Effector memory CD4-positive, alpha-beta T cell (primary cell): ENCODE results near the gene IL17RD.

ENCODE experiments used
- DNase-seq, 3 donors: peaks; one replicate each; pipeline ENCODE4 v3.0.0-alpha.2; 2020
- H3K27ac ChIP-seq: 2 replicates; pipeline ENCODE4 v1.7.0; 2013; ENCODE audit warnings: mild to moderate bottlenecking, low read length, moderate library complexity; ENCODE audit not compliant: insufficient read depth, poor library complexity, severe bottlenecking
- H3K27me3 ChIP-seq: replicated peaks from 2 replicates; pipeline ENCODE4 v1.7.0; 2013; ENCODE audit warnings: mild to moderate bottlenecking, low read length; ENCODE audit not compliant: insufficient read depth, control insufficient read depth, poor library complexity, severe bottlenecking
- H3K36me3 ChIP-seq: 2 replicates; pipeline ENCODE4 v1.7.0; 2013; ENCODE audit warnings: mild to moderate bottlenecking, low read length, moderate library complexity; ENCODE audit not compliant: control insufficient read depth, insufficient read depth
- H3K4me1 ChIP-seq: 2 replicates; pipeline ENCODE4 v1.7.0; 2013; ENCODE audit warnings: low read length, mild to moderate bottlenecking; ENCODE audit not compliant: control insufficient read depth, insufficient read depth, poor library complexity, severe bottlenecking
- H3K4me3 ChIP-seq: 2 replicates; pipeline ENCODE4 v1.7.0; 2013; ENCODE audit warnings: low read length, low read depth, mild to moderate bottlenecking; ENCODE audit not compliant: insufficient read depth, poor library complexity, severe bottlenecking
- H3K9me3 ChIP-seq: 2 replicates; pipeline ENCODE4 v1.7.0; 2013; ENCODE audit warnings: mild to moderate bottlenecking, low read length, moderate library complexity; ENCODE audit not compliant: control insufficient read depth

The IL17RD gene

GRCh38 chr3:57150113-57150581, 15.0 kb downstream of the IL17RD start:
- no peaks in the 10 kb centered on the region for H3K27me3 ChIP-seq
- no peaks in the 10 kb centered on the region for H3K9me3 ChIP-seq
- H3K4me1 ChIP-seq = no peaks in the 10 kb centered on the region
- H3K27ac ChIP-seq = no peak overlapping the region
- DNase-seq = no peak
- no peak overlapping the region for H3K4me3 ChIP-seq
- no peaks in the 10 kb centered on the region for H3K36me3 ChIP-seq

GRCh38 chr3:57147071-57147470, 18.1 kb downstream of the IL17RD start:
- Histone ChIP-seq H3K4me3 (no peak overlapping the region), H3K4me1 (no peaks in the 10 kb centered on the region), H3K9me3 (no peaks in the 10 kb centered on the region), H3K27ac (no peak overlapping the region), H3K36me3 (no peaks in the 10 kb centered on the region), H3K27me3 (no peaks in the 10 kb centered on the region)
- no peak for DNase-seq

- Histone ChIP-seq H3K36me3 (no peaks in the 10 kb centered on the region), H3K27ac (no peak overlapping the region), H3K4me3 (no peak overlapping the region), H3K4me1 (no peaks in the 10 kb centered on the region), H3K9me3 (no peaks in the 10 kb centered on the region), H3K27me3 (no peaks in the 10 kb centered on the region)
- DNase-seq = no peak
Measured at GRCh38 chr3:57145852-57146251, 19.3 kb downstream of the IL17RD start.

GRCh38 chr3:57144952-57145351, 20.2 kb downstream of the IL17RD start:
- Histone ChIP-seq H3K36me3 (no peaks in the 10 kb centered on the region), H3K4me1 (no peaks in the 10 kb centered on the region)
- no peak for DNase-seq

GRCh38 chr3:57143886-57144459, 21.2 kb downstream of the IL17RD start:
- H3K4me3 ChIP-seq = no peak overlapping the region
- H3K27me3 ChIP-seq = no peaks in the 10 kb centered on the region
- H3K27ac ChIP-seq = no peak overlapping the region
- H3K4me1 ChIP-seq = no peaks in the 10 kb centered on the region
- H3K36me3 ChIP-seq = no peaks in the 10 kb centered on the region
- DNase-seq = no peak
- no peaks in the 10 kb centered on the region for H3K9me3 ChIP-seq

More at GRCh38 chr3:57144952-57145351, 20.2 kb downstream of the IL17RD start:
- Histone ChIP-seq H3K27ac (no peak overlapping the region), H3K9me3 (no peaks in the 10 kb centered on the region), H3K4me3 (no peak overlapping the region), H3K27me3 (no peaks in the 10 kb centered on the region)

- no peaks in the 10 kb centered on the region for H3K9me3 ChIP-seq
Measured at GRCh38 chr3:57142411-57142723, 22.8 kb downstream of the IL17RD start.

GRCh38 chr3:57141719-57142410, 23.3 kb downstream of the IL17RD start:
- H3K4me3 ChIP-seq = no peak overlapping the region
- no peak overlapping the region for H3K27ac ChIP-seq
- no peaks in the 10 kb centered on the region for H3K36me3 ChIP-seq
- H3K4me1 ChIP-seq = no peaks in the 10 kb centered on the region
- H3K9me3 ChIP-seq = no peaks in the 10 kb centered on the region
- no peak for DNase-seq
- no peaks in the 10 kb centered on the region for H3K27me3 ChIP-seq

More at GRCh38 chr3:57142411-57142723, 22.8 kb downstream of the IL17RD start:
- H3K4me1 ChIP-seq = no peaks in the 10 kb centered on the region
- no peaks in the 10 kb centered on the region for H3K27me3 ChIP-seq
- no peaks in the 10 kb centered on the region for H3K36me3 ChIP-seq
- H3K4me3 ChIP-seq = no peak overlapping the region
- no peak overlapping the region for H3K27ac ChIP-seq
- no peak for DNase-seq

GRCh38 chr3:57140894-57141293, 24.3 kb downstream of the IL17RD start:
- H3K27me3 ChIP-seq = no peaks in the 10 kb centered on the region
- no peaks in the 10 kb centered on the region for H3K4me1 ChIP-seq
- DNase-seq = no peak
- H3K36me3 ChIP-seq = no peaks in the 10 kb centered on the region
- H3K27ac ChIP-seq = no peak overlapping the region
- no peaks in the 10 kb centered on the region for H3K9me3 ChIP-seq
- H3K4me3 ChIP-seq = no peak overlapping the region

- no peaks in the 10 kb centered on the region for H3K27me3 ChIP-seq
- H3K27ac ChIP-seq = no peak overlapping the region
- H3K36me3 ChIP-seq = no peaks in the 10 kb centered on the region
- H3K9me3 ChIP-seq = no peaks in the 10 kb centered on the region
- no peak overlapping the region for H3K4me3 ChIP-seq
- DNase-seq = no peak
- H3K4me1 ChIP-seq = no peaks in the 10 kb centered on the region
Measured at GRCh38 chr3:57135964-57136719, 29.0 kb downstream of the IL17RD start.

GRCh38 chr3:57133157-57133556, 32.0 kb downstream of the IL17RD start:
- no peak for DNase-seq
- Histone ChIP-seq H3K4me3 (no peak overlapping the region), H3K27me3 (no peaks in the 10 kb centered on the region), H3K36me3 (no peaks in the 10 kb centered on the region), H3K4me1 (no peaks in the 10 kb centered on the region), H3K27ac (no peak overlapping the region), H3K9me3 (no peaks in the 10 kb centered on the region)
